Liver (tissue), 3 donors: ENCODE measurements around the gene SRSF10.

ENCODE experiments used
- CTCF ChIP-seq: fragments of 150-350 bp; IDR thresholded peaks from 2 replicates; pipeline ENCODE4 v1.5.1; 2017; ENCODE audit warnings: improper control_type of control experiment, low read depth, low read length; ENCODE audit not compliant: missing input control
- FOXA1 ChIP-seq: IDR thresholded peaks from 2 replicates; pipeline ENCODE4 v1.6.1; 2016; ENCODE audit warnings: antibody characterized with exemption
- GABPA ChIP-seq, 2 donors: IDR thresholded peaks in 1 of 2; conservative IDR thresholded peaks in 1 of 2; 2 replicates each; pipeline ENCODE4 v1.6.1; 2016; ENCODE audit warnings: antibody characterized with exemption in 2 of 2, mild to moderate bottlenecking in 1 of 2, moderate library complexity in 1 of 2
- JUND ChIP-seq, 2 donors: IDR thresholded peaks; 2 replicates each; pipeline ENCODE4 v1.6.1; 2016; ENCODE audit warnings: antibody characterized with exemption in 2 of 2
- ZBTB33 ChIP-seq: IDR thresholded peaks from 2 replicates; pipeline ENCODE4 v1.6.1; 2016; ENCODE audit warnings: antibody characterized with exemption
- TF ChIP-seq, protein P1 (sequence below): IDR thresholded peaks from 2 replicates; pipeline ENCODE4 v1.6.1; 2016; ENCODE audit warnings: antibody characterized with exemption, mild to moderate bottlenecking
- donor health status: healthy.
- donor health status: healthy.

DNA sequence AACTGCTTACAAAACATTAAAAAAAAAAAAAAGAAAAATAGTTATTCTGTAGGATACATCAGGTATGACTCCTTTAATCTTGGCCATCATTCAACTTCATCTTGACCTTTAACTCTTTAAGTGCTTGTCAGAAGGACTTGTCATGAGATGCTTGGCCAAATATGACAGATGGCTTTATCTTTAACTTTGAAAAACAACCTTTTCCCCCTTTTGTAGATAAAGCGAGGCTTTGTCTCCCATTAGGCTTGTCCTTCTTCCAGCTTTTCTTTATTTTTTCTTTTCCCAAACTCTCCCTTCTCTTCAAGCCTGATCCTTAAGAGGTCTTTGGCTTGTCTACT lies 2.3 kb downstream of the SRSF10 start:
- TF ChIP-seq CTCF (no peak), GABPA (IDR thresholded peaks at IDR 0.05 in 1 of 2, conservative IDR thresholded peaks at IDR 0.05 in 1 of 2) (no peak), FOXA1 (no peak), ZBTB33 (no peak), JUND (IDR thresholded peaks at IDR 0.05) (no peak)
- TF ChIP-seq, protein P1, sequence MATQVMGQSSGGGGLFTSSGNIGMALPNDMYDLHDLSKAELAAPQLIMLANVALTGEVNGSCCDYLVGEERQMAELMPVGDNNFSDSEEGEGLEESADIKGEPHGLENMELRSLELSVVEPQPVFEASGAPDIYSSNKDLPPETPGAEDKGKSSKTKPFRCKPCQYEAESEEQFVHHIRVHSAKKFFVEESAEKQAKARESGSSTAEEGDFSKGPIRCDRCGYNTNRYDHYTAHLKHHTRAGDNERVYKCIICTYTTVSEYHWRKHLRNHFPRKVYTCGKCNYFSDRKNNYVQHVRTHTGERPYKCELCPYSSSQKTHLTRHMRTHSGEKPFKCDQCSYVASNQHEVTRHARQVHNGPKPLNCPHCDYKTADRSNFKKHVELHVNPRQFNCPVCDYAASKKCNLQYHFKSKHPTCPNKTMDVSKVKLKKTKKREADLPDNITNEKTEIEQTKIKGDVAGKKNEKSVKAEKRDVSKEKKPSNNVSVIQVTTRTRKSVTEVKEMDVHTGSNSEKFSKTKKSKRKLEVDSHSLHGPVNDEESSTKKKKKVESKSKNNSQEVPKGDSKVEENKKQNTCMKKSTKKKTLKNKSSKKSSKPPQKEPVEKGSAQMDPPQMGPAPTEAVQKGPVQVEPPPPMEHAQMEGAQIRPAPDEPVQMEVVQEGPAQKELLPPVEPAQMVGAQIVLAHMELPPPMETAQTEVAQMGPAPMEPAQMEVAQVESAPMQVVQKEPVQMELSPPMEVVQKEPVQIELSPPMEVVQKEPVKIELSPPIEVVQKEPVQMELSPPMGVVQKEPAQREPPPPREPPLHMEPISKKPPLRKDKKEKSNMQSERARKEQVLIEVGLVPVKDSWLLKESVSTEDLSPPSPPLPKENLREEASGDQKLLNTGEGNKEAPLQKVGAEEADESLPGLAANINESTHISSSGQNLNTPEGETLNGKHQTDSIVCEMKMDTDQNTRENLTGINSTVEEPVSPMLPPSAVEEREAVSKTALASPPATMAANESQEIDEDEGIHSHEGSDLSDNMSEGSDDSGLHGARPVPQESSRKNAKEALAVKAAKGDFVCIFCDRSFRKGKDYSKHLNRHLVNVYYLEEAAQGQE, result no peak
